CD8-positive, alpha-beta memory T cell (primary cell): ENCODE results near the gene SEPTIN11. TPM values are rescaled to one million over a fixed set of nuclear protein-coding genes. Genes with fewer than 3 reads are reported as not detected.
A peak's percentile ranks its signal among the peaks of the same experiment; 100 is the strongest.
"Not testable (repeated sequence)": the region's sequence is repeated elsewhere in the genome, so short reads cannot be mapped to it uniquely, and the experiment has no call there.

Experiments
- CTCF ChIA-PET: fragments of 350-600 bp; sonication (Branson Sonifier 250); formaldehyde crosslinking; loops from one replicate; lab custom pipeline; 2021; ENCODE audit warnings: antibody characterized with exemption; lab: Charles Lee
- POLR2A ChIA-PET: fragments of 350-600 bp; sonication (Branson Sonifier 250); formaldehyde crosslinking; loops from one replicate; lab custom pipeline; 2021; ENCODE audit warnings: antibody characterized with exemption; lab: Charles Lee
- DNase-seq, 5 donors: peaks; one replicate each; pipeline versions ENCODE4 v3.0.0 to v3.0.0-alpha.2; 2020 to 2022; ENCODE audit warnings: mixed read lengths in 1 of 5
- H3K27ac ChIP-seq: one replicate; pipeline ENCODE4 v1.7.0; 2013; ENCODE audit warnings: low read depth, mild to moderate bottlenecking, low read length, moderate library complexity
- H3K27me3 ChIP-seq: 2 replicates; pipeline ENCODE4 v1.7.0; 2013; ENCODE audit warnings: low read length, mild to moderate bottlenecking; ENCODE audit not compliant: insufficient read depth, poor library complexity, severe bottlenecking
- H3K36me3 ChIP-seq: 2 replicates; pipeline ENCODE4 v1.7.0; 2013; ENCODE audit warnings: mild to moderate bottlenecking, low read length, moderate library complexity; ENCODE audit not compliant: insufficient read depth
- H3K4me1 ChIP-seq: 2 replicates; pipeline ENCODE4 v1.7.0; 2013; ENCODE audit warnings: mild to moderate bottlenecking, low read length, moderate library complexity; ENCODE audit not compliant: insufficient read depth
- H3K4me3 ChIP-seq: 2 replicates; pipeline ENCODE4 v1.7.0; 2013; ENCODE audit warnings: mild to moderate bottlenecking, low read length
- H3K9me3 ChIP-seq: 2 replicates; pipeline ENCODE4 v1.7.0; 2013; ENCODE audit warnings: mild to moderate bottlenecking, low read length
- H3K27ac Mint-ChIP-seq, 8 donors: one replicate each; pipeline ENCODE4 v1.8.0; 2020 to 2021; ENCODE audit warnings: mixed read lengths in 8 of 8, mild to moderate bottlenecking in 6 of 8, inconsistent platforms in 3 of 8, moderate library complexity in 3 of 8
- H3K27me3 Mint-ChIP-seq, 2 donors: one replicate each; pipeline ENCODE4 v1.8.0; 2020 to 2021; ENCODE audit warnings: mixed read lengths in 2 of 2, mild to moderate bottlenecking in 1 of 2, moderate library complexity in 1 of 2
- H3K36me3 Mint-ChIP-seq, 3 donors: one replicate each; pipeline ENCODE4 v1.8.0; 2020 to 2021; ENCODE audit warnings: mixed read lengths in 3 of 3, inconsistent platforms in 1 of 3, mild to moderate bottlenecking in 1 of 3
- H3K4me1 Mint-ChIP-seq, 3 donors: one replicate each; pipeline ENCODE4 v1.8.0; 2020 to 2021; ENCODE audit warnings: mixed read lengths in 3 of 3, inconsistent platforms in 1 of 3, mild to moderate bottlenecking in 1 of 3
- H3K4me3 Mint-ChIP-seq, 7 donors: one replicate each; pipeline ENCODE4 v1.8.0; 2020 to 2021; ENCODE audit warnings: mixed read lengths in 7 of 7, mild to moderate bottlenecking in 6 of 7, moderate library complexity in 4 of 7, inconsistent platforms in 2 of 7
- H3K9me3 Mint-ChIP-seq, 5 donors: one replicate each; pipeline ENCODE4 v1.8.0; 2020 to 2022; ENCODE audit warnings: mixed read lengths in 5 of 5, mild to moderate bottlenecking in 3 of 5, moderate library complexity in 2 of 5, inconsistent platforms in 1 of 5
- polyA plus RNA-seq: library from polyadenylated mRNA; unstranded; fragments of 300-500 nt; fragmentation: Illumina TruSeq; gene quantifications from one replicate; pipeline ENCODE4 v1.2.3, GENCODE V29; 2021
- total RNA-seq, 2 experiments: library from RNA; stranded (reverse); gene quantifications; one replicate each; pipeline ENCODE4 v1.2.3, GENCODE V29; 2021

Gene SEPTIN11
- total and polyA plus RNA-seq, 3 experiments from 2014 or later = 34.8 to 56.8 (median 54.3) TPM

- peaks cover 12 to 40% (median 20%) of the 10 kb centered on the region in 3 donors for H3K4me1 Mint-ChIP-seq
- no peak overlapping the region for H3K27ac Mint-ChIP-seq
- Histone ChIP-seq H3K36me3 (no peaks in the 10 kb centered on the region), H3K27ac (no peak overlapping the region), H3K9me3 (no peaks in the 10 kb centered on the region), H3K27me3 (no peaks in the 10 kb centered on the region), H3K4me1 (peaks cover 5% of the 10 kb centered on the region), H3K4me3 (no peak overlapping the region)
- ChIA-PET CTCF (interaction anchor here (1.1 kb wide), 1 partner anchor 9 kb away, joined by 3 read pairs; no protein-coding TSS in a partner anchor), POLR2A (interaction anchor here (1.1 kb wide), 1 partner anchor 112 kb away, joined by 3 read pairs; no protein-coding TSS in a partner anchor)
- H3K9me3 Mint-ChIP-seq = peaks cover 0 to 4% (median 0%) of the 10 kb centered on the region in 5 donors
- DNase-seq = no peak
- no peaks in the 10 kb centered on the region for H3K27me3 Mint-ChIP-seq
- H3K36me3 Mint-ChIP-seq = peaks cover 0 to 2% (median 2%) of the 10 kb centered on the region in 3 donors
- no peak overlapping the region for H3K4me3 Mint-ChIP-seq
Measured at GRCh38 chr4:76963131-76963750, 13.7 kb downstream of the SEPTIN11 start.

- H3K27ac Mint-ChIP-seq, H3K27ac ChIP-seq, H3K9me3 ChIP-seq, H3K4me3 ChIP-seq, DNase-seq, H3K27me3 Mint-ChIP-seq, H3K4me3 Mint-ChIP-seq, CTCF ChIA-PET, H3K27me3 ChIP-seq, H3K36me3 Mint-ChIP-seq, H3K9me3 Mint-ChIP-seq, H3K4me1 ChIP-seq, H3K36me3 ChIP-seq: not testable (repeated sequence)
- peaks cover 12 to 40% (median 18%) of the 10 kb centered on the region in 3 donors for H3K4me1 Mint-ChIP-seq
- POLR2A ChIA-PET = interaction anchor here (1.1 kb wide), 1 partner anchor 111 kb away, joined by 3 read pairs; no protein-coding TSS in a partner anchor
Measured at GRCh38 chr4:76963927-76964326, 14.4 kb downstream of the SEPTIN11 start.

GRCh38 chr4:76964769-76965168 is 15.2 kb downstream of the SEPTIN11 start:
- ChIA-PET POLR2A (no interaction called here), CTCF (no interaction called here)
- peaks cover 12 to 34% (median 17%) of the 10 kb centered on the region in 3 donors for H3K4me1 Mint-ChIP-seq
- Histone ChIP-seq H3K4me3 (no peak overlapping the region), H3K9me3 (no peaks in the 10 kb centered on the region), H3K36me3 (no peaks in the 10 kb centered on the region), H3K4me1 (peaks cover 5% of the 10 kb centered on the region), H3K27ac (no peak overlapping the region), H3K27me3 (no peaks in the 10 kb centered on the region)
- H3K9me3 Mint-ChIP-seq = peaks cover 0 to 4% (median 0%) of the 10 kb centered on the region in 5 donors
- H3K4me3 Mint-ChIP-seq = no peak overlapping the region
- peaks cover 0 to 2% (median 1%) of the 10 kb centered on the region in 3 donors for H3K36me3 Mint-ChIP-seq
- DNase-seq = no peak
- no peaks in the 10 kb centered on the region for H3K27me3 Mint-ChIP-seq
- H3K27ac Mint-ChIP-seq = no peak overlapping the region

- POLR2A ChIA-PET = no interaction called here
Measured at GRCh38 chr4:76965866-76966579, 16.5 kb downstream of the SEPTIN11 start.

GRCh38 chr4:76968937-76969336 is 19.4 kb downstream of the SEPTIN11 start:
- CTCF ChIA-PET = no interaction called here
- H3K36me3 ChIP-seq = no peaks in the 10 kb centered on the region
- H3K36me3 Mint-ChIP-seq = peaks cover 0 to 3% (median 0%) of the 10 kb centered on the region in 3 donors
- POLR2A ChIA-PET = no interaction called here
- H3K4me3 Mint-ChIP-seq = no peak overlapping the region
- no peaks in the 10 kb centered on the region for H3K9me3 ChIP-seq
- no peak overlapping the region for H3K27ac Mint-ChIP-seq
- no peak for DNase-seq
- H3K27ac ChIP-seq = no peak overlapping the region
- no peak overlapping the region for H3K4me3 ChIP-seq
- no peaks in the 10 kb centered on the region for H3K27me3 ChIP-seq
- peaks cover 0 to 4% (median 0%) of the 10 kb centered on the region in 5 donors for H3K9me3 Mint-ChIP-seq
- H3K27me3 Mint-ChIP-seq = no peaks in the 10 kb centered on the region
- peaks cover 8 to 25% (median 11%) of the 10 kb centered on the region in 3 donors for H3K4me1 Mint-ChIP-seq
- H3K4me1 ChIP-seq = no peaks in the 10 kb centered on the region

More at GRCh38 chr4:76965866-76966579, 16.5 kb downstream of the SEPTIN11 start:
- H3K4me1 Mint-ChIP-seq = peaks cover 6 to 32% (median 7%) of the 10 kb centered on the region in 3 donors
- CTCF ChIA-PET = no interaction called here
- no peaks in the 10 kb centered on the region for H3K27me3 Mint-ChIP-seq
- Histone ChIP-seq H3K4me1 (no peaks in the 10 kb centered on the region), H3K27ac (no peak overlapping the region), H3K36me3 (no peaks in the 10 kb centered on the region), H3K27me3 (no peaks in the 10 kb centered on the region), H3K4me3 (no peak overlapping the region), H3K9me3 (no peaks in the 10 kb centered on the region)
- H3K9me3 Mint-ChIP-seq = peaks cover 0 to 4% (median 0%) of the 10 kb centered on the region in 5 donors
- no peak overlapping the region for H3K27ac Mint-ChIP-seq
- H3K36me3 Mint-ChIP-seq = peaks cover 0 to 2% (median 0%) of the 10 kb centered on the region in 3 donors
- no peak overlapping the region for H3K4me3 Mint-ChIP-seq
- DNase-seq = no peak

- Mint-ChIP-seq H3K4me3 (no peak overlapping the region), H3K4me1 (peaks cover 6 to 25% (median 10%) of the 10 kb centered on the region in 3 donors), H3K27me3 (no peaks in the 10 kb centered on the region), H3K9me3 (no peaks in the 10 kb centered on the region), H3K27ac (no peak overlapping the region), H3K36me3 (peaks cover 0 to 5% (median 2%) of the 10 kb centered on the region in 3 donors)
- no peaks in the 10 kb centered on the region for H3K4me1 ChIP-seq
- no peaks in the 10 kb centered on the region for H3K36me3 ChIP-seq
- H3K27me3 ChIP-seq = no peaks in the 10 kb centered on the region
- H3K9me3 ChIP-seq = no peaks in the 10 kb centered on the region
- no peak overlapping the region for H3K27ac ChIP-seq
- ChIA-PET POLR2A (no interaction called here), CTCF (no interaction called here)
- no peak overlapping the region for H3K4me3 ChIP-seq
- no peak for DNase-seq
Measured at GRCh38 chr4:76969495-76969894, 19.9 kb downstream of the SEPTIN11 start.

GRCh38 chr4:76969941-76970529 is 20.5 kb downstream of the SEPTIN11 start:
- peaks cover 6 to 21% (median 6%) of the 10 kb centered on the region in 3 donors for H3K4me1 Mint-ChIP-seq
- no peaks in the 10 kb centered on the region for H3K4me1 ChIP-seq
- H3K4me3 Mint-ChIP-seq = no peak overlapping the region
- no peak overlapping the region for H3K27ac ChIP-seq
- peak overlapping the region in 1 of 8 donors; percentile 5 for H3K27ac Mint-ChIP-seq
- DNase-seq = no peak
- H3K36me3 ChIP-seq = no peaks in the 10 kb centered on the region
- no peaks in the 10 kb centered on the region for H3K27me3 ChIP-seq
- H3K9me3 Mint-ChIP-seq = no peaks in the 10 kb centered on the region
- H3K36me3 Mint-ChIP-seq = peaks cover 0 to 8% (median 3%) of the 10 kb centered on the region in 3 donors
- ChIA-PET POLR2A (no interaction called here), CTCF (no interaction called here)
- no peaks in the 10 kb centered on the region for H3K27me3 Mint-ChIP-seq
- H3K9me3 ChIP-seq = no peaks in the 10 kb centered on the region
- no peak overlapping the region for H3K4me3 ChIP-seq

- H3K4me1 ChIP-seq = no peaks in the 10 kb centered on the region
- H3K27me3 Mint-ChIP-seq = no peaks in the 10 kb centered on the region
- no peaks in the 10 kb centered on the region for H3K9me3 ChIP-seq
- H3K27ac Mint-ChIP-seq = peak overlapping the region in 1 of 8 donors; percentile 2
- peaks cover 3 to 8% (median 3%) of the 10 kb centered on the region in 3 donors for H3K36me3 Mint-ChIP-seq
- H3K4me3 ChIP-seq = no peak overlapping the region
- CTCF ChIA-PET = interaction anchor here (1.1 kb wide), 1 partner anchor 10 kb away, joined by 3 read pairs; no protein-coding TSS in a partner anchor
- H3K4me1 Mint-ChIP-seq = peaks cover 10 to 34% (median 22%) of the 10 kb centered on the region in 3 donors
- H3K27ac ChIP-seq = no peak overlapping the region
- POLR2A ChIA-PET = no interaction called here
- H3K9me3 Mint-ChIP-seq = no peaks in the 10 kb centered on the region
- H3K27me3 ChIP-seq = no peaks in the 10 kb centered on the region
- H3K4me3 Mint-ChIP-seq = no peak overlapping the region
- DNase-seq = no peak
- no peaks in the 10 kb centered on the region for H3K36me3 ChIP-seq
Measured at GRCh38 chr4:76972306-76972705, 22.8 kb downstream of the SEPTIN11 start.
